HTERT RPE-1 (cell line): ENCODE results near the gene OBSCN.

Experiments
- in situ Hi-C: fragments of 300-500 bp; cut with MboI; formaldehyde crosslinking; loops from 4 replicates; pipeline ENCODE4 v1.14.3; 2020; ENCODE audit warnings: low sequenced_read_pairs

Gene OBSCN

GRCh38 chr1:228426518-228427175 is 218.8 kb downstream of the OBSCN start:
- in situ Hi-C loops = no loop called here

- in situ Hi-C loops = no loop called here
Measured at GRCh38 chr1:228428412-228428811, 220.6 kb downstream of the OBSCN start.
